ENCODE measurements around the gene SERINC5.

- no peak for TF ChIP-seq POLR2A (IDR thresholded peaks at IDR 0.05)
- no peak for TF ChIP-seq CTCF (IDR thresholded peaks at IDR 0.05)
Observed at GRCh38 chr5:80101993-80102392, 153.9 kb downstream of the SERINC5 start.

Data from thyroid gland (tissue), 4 donors.